HG02973 (cell line): ENCODE data around the gene COL5A1.

Experiments used
- ATAC-seq: cut with Tn5 transposase; IDR thresholded peaks from one replicate; pipeline ENCODE4 v1.9.1; 2021; ENCODE audit warnings: moderate library complexity; ENCODE audit not compliant: unreplicated experiment

COL5A1 gene

GRCh38 chr9:134641173-134641989 is at the start of gene COL5A1:
TSS of gene COL5A1 (plus strand) at chr9:134641803. CDS start at chr9:134642188, 385 bp downstream.
- no peak for ATAC-seq

GRCh38 chr9:134592018-134592818 is 49.4 kb upstream of the COL5A1 start:
- no peak for ATAC-seq

- no peak for ATAC-seq
Observed at GRCh38 chr9:134592819-134593200, 48.8 kb upstream of the COL5A1 start.

- no peak for ATAC-seq
Observed at GRCh38 chr9:134593286-134594077, 48.1 kb upstream of the COL5A1 start.

GRCh38 chr9:134594078-134594941 is 47.3 kb upstream of the COL5A1 start:
- no peak for ATAC-seq

GRCh38 chr9:134595014-134595413 is 46.6 kb upstream of the COL5A1 start:
- ATAC-seq = no peak

GRCh38 chr9:134597041-134597913 is 44.3 kb upstream of the COL5A1 start:
- no peak for ATAC-seq

- ATAC-seq = no peak
Observed at GRCh38 chr9:134597957-134598883, 43.4 kb upstream of the COL5A1 start.

GRCh38 chr9:134598884-134599245 is 42.7 kb upstream of the COL5A1 start:
- no peak for ATAC-seq

- ATAC-seq = no peak
Observed at GRCh38 chr9:134600371-134600770, 41.2 kb upstream of the COL5A1 start.

- ATAC-seq = no peak
Observed at GRCh38 chr9:134600836-134601638, 40.6 kb upstream of the COL5A1 start.

GRCh38 chr9:134601764-134602163 is 39.8 kb upstream of the COL5A1 start:
- ATAC-seq = no peak

- no peak for ATAC-seq
Observed at GRCh38 chr9:134602547-134603362, 38.8 kb upstream of the COL5A1 start.

- no peak for ATAC-seq
Observed at GRCh38 chr9:134604834-134605233, 36.8 kb upstream of the COL5A1 start.

- ATAC-seq = no peak
Observed at GRCh38 chr9:134605351-134605965, 36.1 kb upstream of the COL5A1 start.

GRCh38 chr9:134605966-134606357 is 35.6 kb upstream of the COL5A1 start:
- ATAC-seq = no peak
